ENCODE data around the gene TBC1D3B.

DNA sequence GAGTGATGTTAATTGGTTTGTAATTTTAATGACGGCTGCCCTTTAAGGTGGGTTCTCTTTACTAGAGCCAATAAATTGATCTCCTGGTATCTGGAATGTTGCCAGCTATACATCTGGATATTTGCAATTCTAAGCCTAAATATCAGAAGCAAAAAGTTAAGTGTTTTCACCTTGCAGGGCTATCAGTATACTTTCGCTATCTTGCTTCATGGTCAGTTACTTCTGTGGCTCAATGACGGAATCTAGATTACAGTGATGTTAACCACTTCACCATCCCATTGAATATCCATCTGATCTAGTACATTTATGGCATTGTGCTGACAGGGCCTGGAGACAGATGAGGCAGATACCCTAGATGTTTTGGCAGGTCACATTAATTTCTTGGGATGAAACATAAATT, 44.5 kb downstream of the TBC1D3B start:
- TF ChIP-seq, protein P1, sequence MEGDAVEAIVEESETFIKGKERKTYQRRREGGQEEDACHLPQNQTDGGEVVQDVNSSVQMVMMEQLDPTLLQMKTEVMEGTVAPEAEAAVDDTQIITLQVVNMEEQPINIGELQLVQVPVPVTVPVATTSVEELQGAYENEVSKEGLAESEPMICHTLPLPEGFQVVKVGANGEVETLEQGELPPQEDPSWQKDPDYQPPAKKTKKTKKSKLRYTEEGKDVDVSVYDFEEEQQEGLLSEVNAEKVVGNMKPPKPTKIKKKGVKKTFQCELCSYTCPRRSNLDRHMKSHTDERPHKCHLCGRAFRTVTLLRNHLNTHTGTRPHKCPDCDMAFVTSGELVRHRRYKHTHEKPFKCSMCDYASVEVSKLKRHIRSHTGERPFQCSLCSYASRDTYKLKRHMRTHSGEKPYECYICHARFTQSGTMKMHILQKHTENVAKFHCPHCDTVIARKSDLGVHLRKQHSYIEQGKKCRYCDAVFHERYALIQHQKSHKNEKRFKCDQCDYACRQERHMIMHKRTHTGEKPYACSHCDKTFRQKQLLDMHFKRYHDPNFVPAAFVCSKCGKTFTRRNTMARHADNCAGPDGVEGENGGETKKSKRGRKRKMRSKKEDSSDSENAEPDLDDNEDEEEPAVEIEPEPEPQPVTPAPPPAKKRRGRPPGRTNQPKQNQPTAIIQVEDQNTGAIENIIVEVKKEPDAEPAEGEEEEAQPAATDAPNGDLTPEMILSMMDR (IDR thresholded peaks at IDR 0.05; ENCODE audit: low read depth, low read length), result no peak
- TF ChIP-seq EZH2phosphoT487 (IDR thresholded peaks at IDR 0.05; ENCODE audit: low read depth), result no peak
